Kasumi-1 (cell line): ENCODE results near the gene LCP1.
A peak's percentile ranks its signal among the peaks of the same experiment; 100 is the strongest.
"Not testable (repeated sequence)": the region's sequence is repeated elsewhere in the genome, so short reads cannot be mapped to it uniquely, and the experiment has no call there.

Source experiments
- DNase-seq, 2 experiments: peaks; one replicate each; lab custom pipeline; 2025; lab: John Stamatoyannopoulos, UW

LCP1 gene

DNA sequence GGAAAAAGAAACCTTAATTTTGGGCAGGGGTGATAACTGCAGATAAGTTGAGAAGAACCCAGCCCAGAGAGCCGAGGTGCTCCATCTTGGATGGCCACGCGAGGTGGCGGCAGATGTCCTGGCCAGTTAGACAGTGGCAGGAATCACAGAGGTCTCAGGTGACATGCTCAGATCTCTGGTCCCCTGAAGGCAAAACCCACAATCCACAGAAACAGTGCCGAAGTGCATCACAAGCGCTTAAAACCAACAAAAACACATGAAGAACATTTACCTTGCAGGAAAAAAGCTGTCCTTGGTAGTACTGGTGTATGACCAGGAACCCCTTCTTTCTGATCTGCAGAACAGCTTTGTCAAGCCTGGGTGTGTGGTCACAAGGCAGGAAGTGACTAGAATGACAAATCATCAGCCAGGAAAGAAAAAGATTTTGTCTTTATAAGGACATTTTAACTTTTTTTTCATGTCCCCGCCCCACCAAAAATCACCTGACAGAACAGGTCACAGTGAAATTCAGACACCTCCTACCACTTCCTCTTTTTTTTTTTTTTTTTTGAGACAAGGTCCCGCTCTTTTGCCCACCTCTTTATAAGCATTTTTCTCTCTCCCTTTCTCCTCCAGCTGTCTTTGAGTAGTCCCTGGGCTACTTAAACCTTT, at the start of gene LCP1:
TSS of gene LCP1 (minus strand) at position 338 of the 651 bp plus-strand sequence. CDS start 22,515 bp downstream, outside the sequence.
- peak; percentile 75 to 76 for DNase-seq

DNA sequence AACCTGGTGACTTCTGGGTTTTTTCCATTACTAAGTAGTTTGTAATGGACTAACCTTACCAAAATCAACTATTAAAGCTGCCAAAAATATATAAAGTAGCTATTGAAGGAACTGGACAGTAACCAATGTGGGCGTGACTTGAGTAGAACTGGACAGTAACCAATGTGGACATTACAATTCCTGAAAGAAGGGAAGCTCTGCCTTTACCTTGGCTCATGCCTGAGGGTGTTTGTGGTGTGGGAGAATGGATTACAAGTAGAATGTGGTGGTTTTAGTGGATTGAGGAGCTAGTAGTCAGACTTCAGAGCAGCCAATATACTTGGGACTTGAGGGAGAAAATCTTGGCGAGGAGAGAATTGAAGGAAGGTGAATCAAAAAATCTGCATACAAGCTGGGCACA, 47.3 kb upstream of the LCP1 start:
- no peak for DNase-seq

- not testable (repeated sequence) for DNase-seq
Measured at GRCh38 chr13:46220234-46220633, 38.3 kb upstream of the LCP1 start.

DNA sequence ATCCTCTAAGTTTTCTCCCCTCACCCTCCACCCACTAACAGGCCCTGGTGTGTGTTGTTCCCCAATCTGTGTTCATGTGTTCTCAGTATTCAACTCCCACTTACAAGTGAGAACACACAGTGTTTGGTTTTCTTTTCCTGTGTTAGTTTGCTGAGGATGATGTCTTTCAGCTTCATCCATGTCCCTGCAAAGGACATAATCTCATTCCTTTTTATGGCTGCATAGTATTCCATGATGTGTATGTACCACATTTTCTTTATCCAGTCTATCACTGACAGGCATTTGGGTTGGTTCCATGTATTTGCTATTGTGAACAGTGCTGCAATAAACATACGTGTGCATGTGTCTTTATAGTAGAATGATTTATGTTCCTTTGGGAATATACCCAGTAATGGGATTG, 32.8 kb upstream of the LCP1 start:
- DNase-seq, result not testable (repeated sequence)

- no peak for DNase-seq
Measured at GRCh38 chr13:46213242-46213641, 31.3 kb upstream of the LCP1 start.

DNA sequence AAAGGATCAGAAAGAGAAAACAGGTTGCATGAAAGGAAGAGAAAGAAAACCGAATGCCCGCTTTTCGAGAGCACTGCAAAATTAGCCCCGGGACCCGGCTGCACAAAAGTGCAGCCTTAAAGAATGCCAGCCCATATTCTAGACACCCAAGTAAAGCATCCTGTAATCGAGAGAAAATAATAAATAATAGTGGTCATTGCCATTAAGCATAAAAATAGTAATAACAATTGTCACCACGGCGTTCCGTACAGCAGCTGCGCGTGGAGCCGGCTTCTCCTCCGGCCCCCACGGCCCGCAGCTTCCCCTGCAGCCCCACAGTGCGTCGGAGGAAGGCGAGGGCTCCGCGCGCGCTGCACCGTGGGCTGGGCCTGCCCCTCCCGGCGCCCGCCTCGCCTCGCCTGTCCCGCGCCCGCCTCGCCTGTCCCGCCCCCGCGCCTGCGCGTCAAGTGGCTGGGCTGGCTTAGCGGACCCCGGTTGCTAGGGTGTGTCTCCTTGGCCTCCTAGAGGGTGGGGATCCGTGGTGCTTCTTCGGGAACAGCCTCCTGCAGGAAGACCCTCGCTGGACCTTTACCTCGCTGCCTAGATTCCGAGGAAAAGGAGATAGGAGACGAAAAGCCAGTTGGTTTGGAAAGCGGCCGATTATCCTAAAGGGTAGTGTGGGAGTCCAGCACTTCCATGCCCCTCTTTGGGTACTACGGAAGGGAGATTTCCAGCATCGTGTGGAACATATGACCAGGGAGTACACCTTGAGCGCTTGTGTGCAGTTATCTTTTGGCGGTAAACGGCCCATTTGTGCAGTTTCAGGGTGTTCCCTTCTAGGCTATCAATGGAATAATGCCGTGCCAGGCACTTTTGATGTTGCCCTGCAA, 29.7 kb upstream of the LCP1 start, which contains the start of gene LRRC63:
TSS of gene LRRC63 (plus strand) at position 446 of the 869 bp plus-strand sequence. CDS start 1,107 bp downstream, outside the sequence.
- peak; percentile 66 to 73 for DNase-seq

- peak; percentile 26 to 50 for DNase-seq
Measured at GRCh38 chr13:46211116-46211482, 29.1 kb upstream of the LCP1 start.

GRCh38 chr13:46210362-46211083, 28.5 kb upstream of the LCP1 start:
- no peak for DNase-seq

DNA sequence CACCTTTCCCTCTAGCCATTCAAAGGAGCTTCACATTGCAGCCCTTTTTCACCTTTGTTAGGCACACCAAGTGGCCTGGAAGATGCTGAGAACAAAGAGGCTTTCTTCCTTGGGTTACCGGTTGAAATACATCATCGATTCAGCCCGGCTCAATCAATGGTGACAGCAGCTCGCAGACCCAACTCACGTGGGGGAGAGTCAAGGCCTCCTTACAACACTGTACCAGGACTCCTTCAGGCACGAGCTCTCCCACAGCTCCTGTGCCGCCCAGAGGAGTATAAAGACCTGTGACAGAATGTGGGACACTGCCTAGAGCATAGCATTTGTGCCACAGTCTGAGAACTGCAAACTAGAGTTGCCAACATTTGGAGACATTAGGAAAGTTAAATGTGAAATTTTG, 25.9 kb upstream of the LCP1 start:
- DNase-seq, result no peak

- DNase-seq, result no peak
Measured at GRCh38 chr13:46206143-46206542, 24.2 kb upstream of the LCP1 start.

DNA sequence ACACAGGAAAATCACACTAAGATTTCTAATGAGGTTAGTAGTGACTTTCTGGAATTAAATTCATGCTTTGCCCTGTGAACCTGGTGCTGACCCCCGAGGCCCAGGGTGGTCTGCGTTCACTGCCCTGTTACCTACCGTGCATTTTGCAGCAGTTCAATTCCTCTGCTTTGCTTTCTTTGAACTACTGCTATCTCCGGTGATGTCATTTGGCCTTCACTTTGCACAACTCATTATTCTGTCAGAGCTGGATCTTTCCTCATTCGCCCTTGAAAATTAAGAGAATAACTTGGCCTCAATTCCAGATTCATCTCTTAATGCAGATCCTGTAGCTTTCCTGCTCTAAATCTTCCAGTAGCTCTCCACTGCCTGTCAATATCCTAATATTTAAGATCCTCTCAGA, 21.0 kb upstream of the LCP1 start:
- DNase-seq, result no peak

DNA sequence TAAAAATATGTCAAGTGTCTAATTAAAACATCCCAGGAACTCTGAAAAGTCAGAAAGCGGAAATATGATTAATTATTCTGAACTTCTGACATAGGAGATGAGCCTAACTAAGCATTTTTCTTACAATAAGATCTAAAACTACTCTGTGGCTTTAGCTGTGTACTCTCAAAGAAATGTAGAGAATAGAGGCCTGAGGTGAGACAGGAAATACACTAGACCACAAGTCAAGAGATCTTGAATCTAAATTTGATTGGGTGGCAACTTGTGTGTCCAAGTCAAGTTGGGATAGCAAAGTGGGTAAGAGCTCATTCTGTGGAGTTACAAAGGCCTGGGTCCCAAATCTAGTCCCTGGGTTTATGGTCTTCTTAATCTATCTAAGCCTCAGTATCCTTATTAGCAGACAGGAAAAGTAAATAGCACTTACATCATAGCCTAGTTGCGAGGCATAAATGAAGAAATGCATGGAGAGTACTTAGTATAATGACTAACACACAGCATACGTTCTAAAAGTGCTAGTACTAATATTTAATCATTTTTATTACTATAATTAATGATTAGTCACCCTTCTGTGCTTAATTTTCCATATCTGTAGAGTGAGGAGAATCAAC, 20.3 kb upstream of the LCP1 start:
- DNase-seq, result no peak

DNA sequence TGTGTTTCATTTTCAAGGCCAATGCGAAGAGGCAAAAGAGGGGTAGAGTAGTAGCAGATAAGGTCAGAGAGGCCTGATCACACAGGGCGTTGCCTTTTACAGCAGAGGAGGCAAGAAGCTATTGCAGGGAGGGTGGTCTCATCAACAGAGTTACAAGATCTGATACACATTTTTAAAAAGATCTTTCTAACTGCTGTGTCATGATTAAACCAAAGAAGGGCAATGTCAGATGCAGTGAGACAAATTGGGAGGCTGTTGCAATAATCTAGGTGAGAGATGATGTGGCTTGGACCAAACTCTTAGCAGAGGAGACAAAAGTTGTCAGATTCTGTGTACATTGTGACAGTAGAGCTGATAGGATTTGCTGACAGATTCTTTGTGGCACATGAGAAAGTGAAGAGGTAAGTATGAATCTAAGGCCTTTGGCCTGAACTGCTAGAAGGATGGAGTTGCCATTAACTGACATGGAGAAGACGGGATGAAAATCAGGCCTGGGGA, 16.8 kb upstream of the LCP1 start:
- no peak for DNase-seq

- no peak for DNase-seq
Measured at GRCh38 chr13:46197299-46198048, 15.5 kb upstream of the LCP1 start.

GRCh38 chr13:46195016-46195415, 13.0 kb upstream of the LCP1 start:
- DNase-seq, result no peak

DNA sequence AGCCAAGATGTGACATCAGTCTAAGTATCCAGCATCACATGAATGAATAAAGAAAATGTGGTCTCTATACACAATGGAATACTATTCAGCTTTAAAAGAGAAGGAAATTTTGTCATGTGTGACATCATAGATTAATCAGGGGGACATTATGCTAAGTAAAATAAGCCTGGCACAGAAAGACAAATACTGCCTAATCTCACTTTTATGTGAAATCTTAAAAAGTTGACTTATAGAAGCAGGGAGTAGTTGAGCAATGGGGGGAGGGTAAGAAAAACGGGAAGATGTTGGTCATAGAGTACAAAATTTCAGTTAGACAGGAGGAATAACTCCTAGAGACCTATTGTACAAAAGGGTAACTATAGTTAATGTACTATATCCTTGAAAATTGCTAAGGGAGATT, 10.4 kb upstream of the LCP1 start:
- DNase-seq, result peak; percentile 25 to 30

DNA sequence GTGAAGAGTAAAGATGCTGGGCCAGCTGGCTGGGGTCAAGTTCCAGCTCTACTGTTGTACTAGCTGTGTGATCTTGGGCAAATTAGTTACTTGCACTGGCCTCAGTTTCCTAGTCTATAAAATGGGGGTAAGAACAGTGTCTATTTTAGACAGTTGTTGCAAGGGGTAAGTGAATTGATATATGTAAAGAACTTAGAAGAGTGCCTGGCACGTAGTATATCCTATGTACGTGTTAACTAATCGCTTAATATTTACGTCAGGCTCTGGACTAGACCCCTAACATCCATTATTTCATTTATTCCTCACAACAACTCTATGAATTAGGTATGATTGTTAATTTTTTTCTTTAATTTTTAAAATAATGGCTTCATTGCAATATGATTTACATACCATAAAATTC, 3.7 kb upstream of the LCP1 start:
- no peak for DNase-seq

DNA sequence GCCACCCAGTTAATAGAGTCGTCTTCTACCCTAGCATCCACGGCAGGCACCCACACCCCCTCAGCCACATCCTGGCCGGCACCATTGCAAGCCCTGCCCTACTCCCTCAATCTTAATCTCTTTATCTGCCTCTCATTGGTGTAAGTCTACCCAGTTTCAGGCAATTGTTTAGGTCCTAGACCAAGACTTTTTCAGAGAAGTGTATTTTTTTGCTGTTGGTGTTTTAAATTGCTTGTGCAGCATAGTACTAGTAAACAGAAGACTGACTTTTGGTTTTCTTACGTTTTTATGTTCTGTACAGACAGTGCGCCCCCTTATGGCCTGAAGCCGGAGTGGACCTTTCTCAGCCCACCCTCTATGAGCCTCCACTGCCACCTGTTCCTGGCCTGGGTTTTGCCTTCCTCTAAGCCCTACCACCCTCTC, 2.3 kb upstream of the LCP1 start:
- peak; percentile 75 to 83 for DNase-seq

- no peak for DNase-seq
Measured at GRCh38 chr13:46183018-46183946, 1.3 kb upstream of the LCP1 start.

DNA sequence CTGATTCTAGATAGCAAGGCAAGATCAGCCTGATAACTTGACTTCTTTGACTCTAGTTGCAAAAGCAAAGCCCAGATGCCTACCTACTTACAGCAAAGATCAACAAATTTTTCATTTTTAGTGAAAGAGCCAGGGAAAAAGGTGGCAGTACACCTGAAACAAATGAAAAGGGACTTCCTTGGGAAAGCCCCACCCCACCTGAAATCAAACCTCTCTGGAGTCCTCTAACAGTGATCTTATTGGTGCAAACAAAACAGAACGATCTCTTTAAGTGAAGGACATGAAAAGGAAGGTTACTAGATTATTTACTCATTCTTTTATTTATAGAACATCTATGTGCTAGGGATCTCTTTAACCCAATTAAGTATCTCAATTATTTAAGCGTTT, 507 bp upstream of the LCP1 start:
- DNase-seq, result no peak
